HG03108 (cell line): Measurements from ENCODE around the gene LYG1.
"Not testable (repeated sequence)": the region's sequence is repeated elsewhere in the genome, so short reads cannot be mapped to it uniquely, and the experiment has no call there.

Experiments used
- ATAC-seq: cut with Tn5 transposase; IDR thresholded peaks from one replicate; pipeline ENCODE4 v1.9.1; 2021; ENCODE audit warnings: moderate library complexity; ENCODE audit not compliant: unreplicated experiment

The LYG1 gene

GRCh38 chr2:99301097-99301496 is at the start of gene LYG1:
TSS of gene LYG1 (minus strand) at chr2:99301197. CDS start at chr2:99295670, 5,527 bp downstream.
- ATAC-seq = not testable (repeated sequence)

DNA sequence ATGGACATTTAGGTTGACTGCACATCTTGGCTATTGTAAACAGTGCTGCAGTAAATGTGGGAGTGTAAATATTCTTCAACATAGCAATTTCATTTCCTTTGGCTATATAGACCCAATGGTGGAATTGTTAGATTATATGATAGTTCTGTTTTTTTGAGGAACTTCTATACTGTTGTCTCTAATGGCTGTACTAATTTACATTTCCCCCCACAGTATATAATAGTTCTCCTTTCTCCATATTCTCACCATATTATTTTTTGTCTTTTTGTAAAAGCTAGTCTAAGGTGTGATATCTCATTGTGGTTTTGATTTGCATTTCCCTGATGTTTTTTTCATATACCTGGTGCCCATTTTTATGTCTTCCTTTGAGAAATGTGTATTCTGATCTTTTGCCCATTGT is 49.2 kb upstream of the LYG1 start:
- no peak for ATAC-seq

DNA sequence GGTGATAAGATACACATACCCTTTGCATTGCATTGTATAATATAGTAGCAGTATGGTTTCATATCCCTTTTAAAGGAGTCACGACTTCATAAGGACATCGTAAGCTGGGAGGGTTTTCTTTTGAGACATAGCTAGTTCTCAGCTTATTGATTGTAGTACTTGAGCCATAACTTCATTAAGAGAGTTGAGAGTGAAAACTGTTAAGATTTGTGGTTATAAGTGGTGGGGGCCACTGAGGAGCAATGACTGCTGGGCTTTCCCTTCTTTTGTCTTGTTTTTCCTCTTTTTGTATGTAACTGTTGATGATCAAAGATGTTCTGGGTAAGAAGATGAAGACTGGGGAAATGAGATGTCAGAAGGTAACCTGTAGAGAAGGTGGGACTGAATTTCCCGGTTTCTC is 47.2 kb upstream of the LYG1 start:
- ATAC-seq = no peak

DNA sequence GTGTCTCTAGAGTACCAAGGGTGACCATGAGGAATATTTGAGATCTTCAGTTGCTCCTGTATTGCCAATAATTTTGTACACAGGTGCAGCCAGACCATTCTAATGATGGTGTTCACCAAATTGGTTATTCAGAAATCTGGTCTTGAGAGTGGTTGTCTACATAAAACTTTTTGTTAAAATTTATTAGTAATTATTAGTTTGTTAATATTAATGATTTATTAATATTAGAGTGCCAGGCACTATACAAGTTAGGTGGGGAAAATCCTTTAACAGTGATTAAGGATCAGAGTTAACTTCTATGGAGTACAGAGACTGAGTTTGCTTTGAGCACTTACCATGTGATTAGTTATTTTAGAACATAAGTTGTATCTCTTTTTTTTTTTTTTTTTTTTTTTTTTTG is 45.2 kb upstream of the LYG1 start:
- no peak for ATAC-seq

DNA sequence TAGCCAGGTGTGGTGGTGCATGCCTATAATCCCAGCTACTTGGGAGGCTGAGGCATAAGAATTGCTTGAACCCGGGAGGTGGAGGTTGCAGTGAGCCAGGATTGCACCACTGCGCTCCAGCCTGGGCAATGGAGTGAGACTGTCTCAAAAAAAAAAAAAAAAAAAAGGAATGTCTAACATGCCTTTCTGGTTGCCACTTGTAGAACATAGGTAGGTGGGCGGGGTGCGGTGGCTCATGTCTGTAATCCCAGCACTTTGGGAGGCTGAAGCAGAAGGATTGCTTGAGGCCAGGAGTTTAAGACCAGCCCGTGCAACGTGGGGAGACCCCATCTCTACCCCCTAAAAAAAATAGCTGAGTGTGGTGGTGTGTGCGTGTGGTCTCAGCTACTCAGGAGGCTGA is 44.4 kb upstream of the LYG1 start:
- not testable (repeated sequence) for ATAC-seq

DNA sequence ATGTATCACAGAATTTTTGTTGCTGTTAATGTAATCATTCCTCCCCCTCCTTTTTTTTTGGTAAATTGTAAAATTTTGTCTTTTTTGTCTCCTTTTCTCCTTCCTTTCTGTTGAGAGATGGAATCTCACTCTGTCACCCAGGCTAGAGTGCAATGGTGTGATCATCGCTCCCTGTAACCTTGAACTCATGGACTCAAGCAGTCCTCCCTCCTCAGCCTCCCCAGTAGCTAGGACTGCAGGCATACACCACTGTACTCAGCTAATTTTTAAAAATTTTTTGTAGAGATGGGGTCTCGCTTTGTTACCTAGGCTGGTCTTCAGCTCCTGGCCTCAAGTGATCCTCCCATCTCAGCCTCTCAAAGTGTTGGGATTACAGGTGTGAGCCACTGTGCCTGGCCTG is 41.5 kb upstream of the LYG1 start:
- ATAC-seq = no peak

GRCh38 chr2:99340669-99341236 is 39.8 kb upstream of the LYG1 start:
- no peak for ATAC-seq

- no peak for ATAC-seq
These were observed 37.1 kb upstream of the LYG1 start for GRCh38 chr2:99338029-99338585.

DNA sequence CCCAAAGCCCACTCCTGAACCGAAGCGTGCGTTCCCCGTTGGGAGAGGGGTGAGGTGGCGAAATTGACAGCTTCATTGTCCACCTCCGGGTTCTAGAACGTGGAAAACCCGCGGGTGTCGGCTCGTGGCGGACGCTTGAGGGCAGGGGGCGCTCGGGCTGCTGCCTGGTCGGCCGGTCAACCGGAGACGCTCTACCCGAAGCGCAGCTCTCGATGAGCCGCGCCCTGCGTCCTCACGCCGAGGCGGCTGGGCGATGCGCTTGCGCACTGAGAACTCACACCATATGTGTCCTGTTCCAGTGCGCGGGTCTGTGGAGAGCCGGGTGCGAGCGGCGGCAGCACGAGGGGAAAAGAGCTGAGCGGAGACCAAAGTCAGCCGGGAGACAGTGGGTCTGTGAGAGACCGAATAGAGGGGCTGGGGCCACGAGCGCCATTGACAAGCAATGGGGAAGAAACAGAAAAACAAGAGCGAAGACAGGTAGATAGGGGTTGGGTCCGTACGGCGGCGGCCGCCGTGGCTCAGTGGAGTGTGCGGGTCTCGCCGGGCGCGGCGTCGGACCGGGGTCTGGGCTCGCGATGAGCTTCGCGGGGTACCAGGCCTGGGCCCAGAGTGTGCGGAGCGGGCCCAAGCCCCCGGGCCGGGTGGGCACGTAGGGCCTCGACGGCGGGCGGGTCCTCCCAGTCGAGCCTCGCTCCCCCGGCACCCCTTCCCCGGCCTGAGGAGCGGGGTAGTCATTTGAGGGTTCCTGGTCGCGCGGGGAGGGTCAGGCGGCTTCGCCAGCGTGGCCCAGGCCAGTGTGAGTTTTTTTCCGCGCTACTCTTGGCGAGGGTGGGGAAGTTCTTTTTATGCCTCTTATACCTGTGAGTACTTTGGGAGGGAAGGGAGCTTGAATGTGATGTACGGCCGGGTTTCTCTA is 36.4 kb upstream of the LYG1 start, which contains the start of gene EIF5B:
Gene EIF5B, plus strand, starts transcription at position 277 of the 916 bp plus-strand sequence. Its CDS starts 166 bp downstream, at position 443.
- ATAC-seq = peak; percentile 62

DNA sequence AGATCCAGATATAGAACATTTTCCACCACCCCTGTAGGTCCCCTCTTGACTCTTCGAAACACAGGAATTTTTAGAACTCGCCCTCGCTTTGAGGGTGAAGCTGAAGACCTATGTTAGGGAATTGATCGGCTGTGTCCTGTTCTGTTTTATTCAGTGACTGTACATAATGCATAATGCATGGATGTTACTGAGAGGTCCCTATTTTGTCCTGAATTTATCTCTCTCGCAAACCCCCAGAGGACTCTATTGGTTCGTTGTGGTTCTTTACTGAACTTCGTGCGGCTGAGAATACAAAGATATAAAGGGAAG is 35.8 kb upstream of the LYG1 start:
- ATAC-seq = peak; percentile 3

GRCh38 chr2:99335911-99336803 is 35.2 kb upstream of the LYG1 start, which contains the start of gene TXNDC9:
TSS of gene TXNDC9 (minus strand) at chr2:99336333. CDS start at chr2:99333210, 3,123 bp downstream.
- peak; percentile 61 for ATAC-seq

GRCh38 chr2:99325384-99325783 is 24.4 kb upstream of the LYG1 start:
- ATAC-seq = no peak

- ATAC-seq = not testable (repeated sequence)
These were observed 16.8 kb upstream of the LYG1 start for GRCh38 chr2:99317873-99318200.

GRCh38 chr2:99317161-99317872 is 16.3 kb upstream of the LYG1 start:
- no peak for ATAC-seq

DNA sequence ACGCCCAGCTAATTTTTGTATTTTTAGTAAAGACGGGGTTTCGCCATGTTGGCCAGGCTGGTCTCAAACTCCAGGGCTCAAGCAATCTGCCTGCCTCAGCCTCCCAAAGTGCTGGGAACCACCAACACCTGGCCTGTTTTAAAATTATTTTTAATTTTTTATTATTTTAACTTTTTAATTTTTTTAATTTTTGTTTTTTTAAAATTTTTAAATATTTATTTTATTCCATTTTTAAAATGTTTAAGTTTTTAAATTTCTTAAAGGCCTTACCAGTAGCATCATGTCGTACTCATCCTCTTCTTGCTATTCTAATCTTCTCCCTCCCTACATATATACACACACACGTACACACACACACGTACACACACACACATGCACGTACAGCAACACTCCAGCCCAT is 1.4 kb downstream of the LYG1 start:
- no peak for ATAC-seq

GRCh38 chr2:99297994-99298393 is 3.0 kb downstream of the LYG1 start:
- ATAC-seq = no peak

GRCh38 chr2:99285526-99285925 is 15.5 kb downstream of the LYG1 start:
- no peak for ATAC-seq

GRCh38 chr2:99279969-99280695 is 20.9 kb downstream of the LYG1 start:
- ATAC-seq = no peak

DNA sequence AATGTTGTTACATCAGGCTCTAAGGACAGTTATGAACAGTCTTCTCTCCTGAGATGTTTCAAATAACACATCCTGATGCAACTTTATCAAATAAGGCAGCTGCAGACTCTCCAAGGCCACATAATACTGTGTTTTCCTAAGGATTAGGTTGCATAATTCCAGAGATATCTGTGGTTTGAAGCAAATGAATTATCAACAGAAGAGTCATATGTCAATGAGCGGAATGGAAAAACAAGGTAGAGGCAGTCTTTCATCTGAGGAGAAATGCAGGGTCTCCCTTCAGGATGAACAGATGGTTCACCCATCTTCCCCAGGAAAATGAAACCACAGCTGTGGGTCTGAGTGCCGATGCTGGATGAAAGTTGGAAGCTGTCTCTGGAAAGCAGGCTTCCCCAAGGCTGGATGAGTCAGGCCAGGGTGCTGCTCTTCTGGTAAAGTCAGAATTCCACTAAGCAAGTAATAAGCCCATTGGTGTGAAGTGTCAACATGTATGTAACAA is 22.2 kb downstream of the LYG1 start:
- no peak for ATAC-seq
